Thymus (tissue), 11 donors: ENCODE results near the gene FGF6. TPM values are rescaled to one million over a fixed set of nuclear protein-coding genes. Genes with fewer than 3 reads are reported as not detected.

Experiments used
- DNase-seq, 9 donors: peaks; one replicate each; pipeline ENCODE4 v3.0.0-alpha.2; 2013; ENCODE audit warnings: low spot score in 9 of 9, low read depth in 6 of 9, missing footprints in 1 of 9
- H3K27ac ChIP-seq, 2 donors: one replicate each; pipeline ENCODE4 v1.5.1; 2013; ENCODE audit warnings: control low read depth in 1 of 2, low read depth in 1 of 2, low read length in 1 of 2, mild to moderate bottlenecking in 1 of 2, moderate library complexity in 1 of 2
- H3K27me3 ChIP-seq, 2 donors: one replicate each; pipeline ENCODE4 v1.5.1; 2013; ENCODE audit warnings: low read length in 1 of 2; ENCODE audit not compliant: control insufficient read depth in 2 of 2, insufficient read depth in 1 of 2
- H3K36me3 ChIP-seq, 2 donors: one replicate each; pipeline ENCODE4 v1.5.1; 2013; ENCODE audit warnings: low read length in 1 of 2, mild to moderate bottlenecking in 1 of 2, moderate library complexity in 1 of 2; ENCODE audit not compliant: control insufficient read depth in 2 of 2, insufficient read depth in 2 of 2
- H3K4me1 ChIP-seq, 2 donors: one replicate each; pipeline ENCODE4 v1.5.1; 2013; ENCODE audit warnings: low read length in 2 of 2; ENCODE audit not compliant: control insufficient read depth in 2 of 2, insufficient read depth in 2 of 2
- H3K4me3 ChIP-seq, 2 donors: one replicate each; pipeline ENCODE4 v1.5.1; 2013; ENCODE audit warnings: low read length in 2 of 2, control low read depth in 1 of 2, mild to moderate bottlenecking in 1 of 2
- H3K9me3 ChIP-seq, 2 donors: one replicate each; pipeline ENCODE4 v1.5.1; 2013; ENCODE audit warnings: low read length in 1 of 2, mild to moderate bottlenecking in 1 of 2; ENCODE audit not compliant: control insufficient read depth in 2 of 2, insufficient read depth in 1 of 2
- WGBS: extraction: QIAGEN DNeasy Blood & Tissue Kit; methylation state at CpG from one replicate; pipeline ENCODE4 v1.1.7; 2013; 5-methylcytosine and 5-hydroxymethylcytosine counted together
- polyA plus RNA-seq: library from polyadenylated mRNA; stranded (reverse); fragments of 200-250 nt; gene quantifications from one replicate; pipeline ENCODE4 v1.2.3, GENCODE V29; 2013
- total RNA-seq: library from RNA; stranded (reverse); fragments of 120-200 nt; gene quantifications from one replicate; pipeline ENCODE4 v1.2.4, GENCODE V29; 2013
- donor health status: healthy.

FGF6 gene
- total and polyA plus RNA-seq, 2 donors = not detected

DNA sequence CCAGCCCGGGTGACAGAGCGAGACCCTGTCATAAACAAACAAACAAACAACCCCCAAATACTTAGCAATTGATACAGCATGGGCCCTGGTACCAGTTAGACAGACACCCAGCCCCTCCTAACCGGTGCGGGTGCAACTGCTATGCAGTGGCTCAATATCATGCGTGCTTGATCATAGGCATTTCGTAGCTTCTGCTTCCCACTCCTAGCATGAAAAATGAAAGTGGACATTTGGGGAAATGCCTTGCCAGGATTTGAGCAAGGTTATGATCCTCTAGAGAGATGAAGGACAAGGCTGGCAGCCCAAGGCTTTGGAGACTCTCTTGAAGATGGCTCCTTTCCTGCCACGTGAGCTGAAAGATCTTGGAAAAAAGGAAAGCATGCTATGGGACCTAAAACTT lies 13.7 kb downstream of the FGF6 start:
- H3K27ac ChIP-seq = no peak overlapping the region
- H3K4me1 ChIP-seq = peaks cover 9 to 36% of the 10 kb centered on the region in 2 donors
- no peak for DNase-seq
- no peaks in the 10 kb centered on the region for H3K36me3 ChIP-seq
- H3K4me3 ChIP-seq = no peak overlapping the region
- no peaks in the 10 kb centered on the region for H3K27me3 ChIP-seq
- WGBS = 95% methylated on average over 7 of the region's 7 CpGs
- H3K9me3 ChIP-seq = peaks cover 0 to 4% of the 10 kb centered on the region in 2 donors

DNA sequence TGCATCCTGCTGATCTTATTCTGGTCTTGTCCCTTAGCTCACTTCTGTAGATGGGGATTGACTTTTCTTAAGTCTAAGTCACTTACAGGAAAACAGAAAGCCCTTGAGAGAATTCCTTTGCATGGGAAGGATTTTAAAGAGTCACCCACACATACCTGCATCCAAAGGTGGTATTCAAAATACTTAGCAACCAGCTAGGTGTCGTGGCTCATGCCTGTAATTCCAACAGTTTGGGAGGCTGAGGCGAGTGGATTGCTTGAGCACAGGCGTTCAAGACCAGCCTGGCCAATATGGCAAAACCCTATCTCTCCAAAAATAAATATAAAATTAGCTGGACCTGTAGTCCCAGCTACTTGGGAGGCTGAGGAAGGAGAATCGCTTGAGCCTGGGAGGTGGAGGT lies 14.2 kb downstream of the FGF6 start:
- WGBS = 96% methylated on average over 4 of the region's 4 CpGs
- no peak overlapping the region for H3K27ac ChIP-seq
- H3K4me3 ChIP-seq = no peak overlapping the region
- DNase-seq = no peak
- peaks cover 0 to 4% of the 10 kb centered on the region in 2 donors for H3K9me3 ChIP-seq
- no peaks in the 10 kb centered on the region for H3K27me3 ChIP-seq
- peaks cover 9 to 36% of the 10 kb centered on the region in 2 donors for H3K4me1 ChIP-seq
- no peaks in the 10 kb centered on the region for H3K36me3 ChIP-seq

DNA sequence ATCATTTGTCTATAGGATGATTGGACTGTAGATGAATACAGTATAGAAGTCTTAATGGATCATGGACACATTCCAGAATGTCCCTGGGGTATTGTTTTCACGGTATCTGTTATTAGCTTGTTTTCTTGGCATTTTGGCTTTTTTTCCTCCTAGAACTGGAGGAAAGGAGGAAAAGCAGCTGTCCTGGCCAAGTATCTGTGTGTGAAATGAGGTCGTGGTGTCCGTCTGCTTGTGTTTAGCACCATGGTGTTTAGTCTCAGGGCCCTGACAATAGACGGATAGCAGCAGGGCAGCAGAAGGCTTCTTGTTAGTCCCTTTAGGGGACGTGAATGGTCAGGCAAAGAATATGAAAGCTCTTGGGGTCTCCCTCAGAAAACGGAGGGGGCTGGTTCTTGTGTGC lies 21.2 kb downstream of the FGF6 start:
- H3K4me3 ChIP-seq = no peak overlapping the region
- H3K4me1 ChIP-seq = no peaks in the 10 kb centered on the region
- no peaks in the 10 kb centered on the region for H3K36me3 ChIP-seq
- H3K27ac ChIP-seq = no peak overlapping the region
- no peaks in the 10 kb centered on the region for H3K27me3 ChIP-seq
- 93% methylated on average over 6 of the region's 6 CpGs for WGBS
- DNase-seq = no peak
- H3K9me3 ChIP-seq = no peaks in the 10 kb centered on the region

DNA sequence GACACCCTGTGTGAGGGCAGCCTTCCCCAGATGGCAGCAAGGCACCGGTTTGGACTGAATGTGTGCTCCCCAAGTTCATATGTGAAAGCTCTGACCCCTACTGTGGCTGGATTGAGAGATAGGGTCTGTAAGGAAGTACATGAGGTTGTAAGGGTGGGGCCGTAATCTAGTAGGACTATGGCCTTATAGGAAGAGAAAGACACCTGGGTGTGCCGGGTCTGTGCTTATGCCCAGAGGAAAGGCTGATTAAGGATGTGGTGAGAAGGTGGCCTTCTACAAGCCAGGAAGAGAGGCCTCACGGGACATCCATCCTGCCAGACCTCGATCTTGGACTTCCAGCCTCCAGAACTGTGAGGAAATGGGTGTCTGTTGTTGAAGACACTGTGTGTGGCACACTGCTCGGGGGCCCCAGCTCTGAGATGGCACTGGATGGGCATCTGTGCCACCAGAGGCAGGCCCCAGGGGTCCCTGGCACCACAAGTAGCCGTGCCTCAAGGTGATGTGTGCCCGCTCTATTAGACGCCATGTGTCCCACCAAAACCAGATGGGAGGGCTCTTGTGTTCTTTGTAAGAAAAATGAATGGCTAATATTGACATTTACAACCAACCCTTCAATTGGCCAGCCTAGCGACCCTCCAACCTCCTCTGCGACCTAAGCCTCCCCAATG lies 22.0 kb downstream of the FGF6 start:
- Histone ChIP-seq H3K4me3 (no peak overlapping the region), H3K9me3 (no peaks in the 10 kb centered on the region), H3K27me3 (no peaks in the 10 kb centered on the region), H3K36me3 (no peaks in the 10 kb centered on the region), H3K4me1 (no peaks in the 10 kb centered on the region), H3K27ac (no peak overlapping the region)
- no peak for DNase-seq
- WGBS = 90% methylated on average over 11 of the region's 11 CpGs

DNA sequence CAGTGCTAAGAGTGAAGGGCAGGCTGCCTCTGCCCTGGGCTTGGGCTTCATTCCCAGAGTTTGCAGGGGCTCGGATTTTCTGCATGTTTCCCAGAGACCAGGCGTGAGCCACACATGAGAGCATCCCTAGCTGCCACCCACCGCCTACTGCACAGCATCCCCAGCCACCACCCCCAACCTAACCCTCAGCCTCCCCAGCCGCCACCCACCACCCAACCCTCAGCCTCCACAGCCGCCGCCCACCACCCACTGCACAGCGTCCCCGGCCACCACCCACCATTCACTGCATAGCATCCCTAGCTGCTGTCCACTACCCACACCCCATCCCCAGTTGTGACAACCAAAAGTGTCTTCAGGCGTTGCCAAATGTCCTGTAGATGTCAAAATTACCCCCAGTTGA lies 22.6 kb downstream of the FGF6 start:
- no peak for DNase-seq
- no peaks in the 10 kb centered on the region for H3K27me3 ChIP-seq
- H3K36me3 ChIP-seq = no peaks in the 10 kb centered on the region
- H3K4me1 ChIP-seq = no peaks in the 10 kb centered on the region
- H3K4me3 ChIP-seq = no peak overlapping the region
- H3K9me3 ChIP-seq = no peaks in the 10 kb centered on the region
- H3K27ac ChIP-seq = no peak overlapping the region
- WGBS = 95% methylated on average over 9 of the region's 9 CpGs

DNA sequence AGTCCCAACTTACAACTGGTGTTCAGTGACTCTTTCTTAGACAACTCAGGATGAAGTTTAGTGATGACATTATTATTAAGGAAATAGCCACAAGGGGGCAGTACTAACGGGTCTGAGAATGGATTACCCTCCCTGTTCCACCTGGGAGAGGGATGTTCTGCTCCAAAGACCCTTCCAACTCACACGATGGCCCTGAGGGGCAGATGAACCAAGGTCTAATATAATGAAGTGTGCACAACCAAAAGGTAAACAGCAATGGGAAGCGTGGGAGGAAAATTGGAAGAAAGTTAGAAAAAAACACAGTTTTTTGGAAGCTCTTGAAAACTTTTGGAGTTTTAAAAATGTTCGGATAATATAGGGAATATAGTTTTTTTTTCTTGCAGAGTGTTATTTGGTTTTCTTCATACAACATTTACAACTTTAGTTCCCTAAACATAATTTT lies 24.0 kb downstream of the FGF6 start:
- H3K9me3 ChIP-seq = no peaks in the 10 kb centered on the region
- H3K36me3 ChIP-seq = no peaks in the 10 kb centered on the region
- peak in 3 of 9 donors; percentile 49 to 54 (median 54) for DNase-seq
- H3K27me3 ChIP-seq = no peaks in the 10 kb centered on the region
- no peaks in the 10 kb centered on the region for H3K4me1 ChIP-seq
- H3K27ac ChIP-seq = no peak overlapping the region
- 46% methylated on average over 4 of the region's 4 CpGs for WGBS
- H3K4me3 ChIP-seq = no peak overlapping the region

DNA sequence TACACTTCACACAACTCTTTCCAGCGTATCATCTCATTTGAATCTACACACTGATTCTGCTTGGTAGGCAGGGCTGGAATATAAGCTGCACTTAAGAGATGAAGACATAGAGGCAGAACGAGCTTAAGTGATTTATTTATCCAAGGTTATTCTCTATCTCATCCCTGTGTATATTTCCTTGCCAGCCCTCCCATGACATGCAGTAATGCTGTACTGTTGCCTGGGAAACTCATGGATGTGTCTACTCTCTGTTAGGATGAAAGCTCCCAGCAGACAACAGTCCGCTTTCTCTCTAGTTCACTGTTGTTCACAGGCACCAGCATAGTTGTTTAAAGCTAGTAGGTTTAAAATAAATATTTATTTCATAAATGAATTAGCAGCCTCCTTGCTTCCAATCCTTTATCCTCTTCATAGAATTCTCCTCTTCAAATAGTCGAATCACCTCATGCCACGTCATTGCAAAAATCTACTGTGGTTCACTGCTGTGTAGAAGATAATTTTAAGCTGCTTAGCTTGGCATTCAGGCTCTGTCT lies 25.4 kb downstream of the FGF6 start:
- Histone ChIP-seq H3K27me3 (no peaks in the 10 kb centered on the region), H3K4me1 (peaks cover 0 to 5% of the 10 kb centered on the region in 2 donors), H3K36me3 (no peaks in the 10 kb centered on the region), H3K27ac (no peak overlapping the region), H3K9me3 (no peaks in the 10 kb centered on the region), H3K4me3 (no peak overlapping the region)
- DNase-seq = no peak
- 97% methylated on average over 5 of the region's 5 CpGs for WGBS

DNA sequence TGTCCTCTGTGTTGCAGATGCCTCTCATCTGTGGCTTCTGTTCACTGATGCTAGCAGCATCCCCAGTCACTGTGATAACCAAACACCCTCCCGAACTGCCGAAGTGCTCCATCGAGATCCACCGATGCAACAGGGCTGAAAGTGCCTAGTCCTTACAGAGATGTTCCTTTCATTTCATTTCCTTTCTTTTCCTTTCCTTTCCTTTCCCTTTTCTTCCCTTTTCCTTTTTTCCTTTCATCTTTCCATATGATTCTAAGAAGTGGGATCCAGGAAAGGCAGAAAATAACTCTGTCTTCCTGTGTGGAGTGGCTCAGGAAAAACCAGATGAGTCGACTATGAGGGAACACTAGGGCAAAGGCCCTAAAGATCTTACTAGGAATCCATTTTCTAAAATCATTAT lies 26.7 kb downstream of the FGF6 start:
- Histone ChIP-seq H3K4me1 (peaks cover 4 to 13% of the 10 kb centered on the region in 2 donors), H3K36me3 (no peaks in the 10 kb centered on the region), H3K27me3 (no peaks in the 10 kb centered on the region), H3K9me3 (no peaks in the 10 kb centered on the region), H3K27ac (no peak overlapping the region), H3K4me3 (no peak overlapping the region)
- 96% methylated on average over 5 of the region's 5 CpGs for WGBS
- DNase-seq = no peak

DNA sequence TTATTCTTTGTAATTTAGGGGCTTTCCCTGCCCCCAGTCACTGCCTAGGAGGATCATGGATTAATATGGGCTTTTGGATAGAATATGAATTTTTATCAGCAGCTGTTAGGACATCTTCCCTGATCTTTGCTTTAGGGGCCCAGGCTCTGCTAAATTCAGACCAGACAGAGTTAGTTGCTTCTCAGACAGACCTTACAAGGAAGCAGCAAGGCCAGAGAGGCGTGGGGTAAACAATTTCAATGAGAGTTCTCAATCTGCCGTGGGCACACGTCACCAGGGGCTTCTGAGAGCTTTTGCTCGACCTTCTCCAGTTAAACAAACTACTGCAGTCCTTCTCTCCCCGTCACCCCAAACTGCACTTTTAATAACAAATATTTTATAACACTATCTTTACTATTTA lies 27.7 kb downstream of the FGF6 start:
- peaks cover 4 to 13% of the 10 kb centered on the region in 2 donors for H3K4me1 ChIP-seq
- H3K4me3 ChIP-seq = no peak overlapping the region
- WGBS = 84% methylated on average over 5 of the region's 5 CpGs
- H3K36me3 ChIP-seq = no peaks in the 10 kb centered on the region
- DNase-seq = no peak
- no peak overlapping the region for H3K27ac ChIP-seq
- H3K27me3 ChIP-seq = no peaks in the 10 kb centered on the region
- H3K9me3 ChIP-seq = no peaks in the 10 kb centered on the region
